ENCODE measurements around the gene SLC44A5.

GRCh38 chr1:75550559-75550958 is 60.4 kb downstream of the SLC44A5 start:
- TF ChIP-seq CTCF (IDR thresholded peaks at IDR 0.05; ENCODE audit: borderline replicate concordance, extremely low read depth, low read length, poor library complexity, severe bottlenecking) = no peak
- TF ChIP-seq EZH2 (IDR thresholded peaks at IDR 0.05; ENCODE audit: borderline replicate concordance, low read depth, low read length, severe bottlenecking) = no peak
